AG04450 (cell line): ENCODE data around the gene WDR70. TPM values are rescaled to one million over a fixed set of nuclear protein-coding genes. Genes with fewer than 3 reads are reported as not detected.

Experiments used
- CTCF ChIA-PET: fragments of 300-600, 350-600 bp; formaldehyde crosslinking; extraction: SDS; loops from one replicate; lab custom pipeline; 2022; ENCODE audit warnings: antibody characterized with exemption, inconsistent platforms; lab: Charles Lee
- POLR2A ChIA-PET: fragments of 350-600 bp; formaldehyde crosslinking; extraction: SDS; loops from one replicate; lab custom pipeline; 2021; ENCODE audit warnings: antibody characterized with exemption, inconsistent platforms; lab: Yijun Ruan, JAX
- DNase-seq: peaks from one replicate; pipeline ENCODE4 v3.0.0-alpha.2; 2011; ENCODE audit warnings: low read depth, low spot score
- H3K27ac ChIP-seq: one replicate; pipeline ENCODE4 v1.5.1; 2012; ENCODE audit warnings: low read depth, low read length, control low read depth
- H3K27me3 ChIP-seq: one replicate; pipeline ENCODE4 v1.6.0; 2012; ENCODE audit warnings: low read length; ENCODE audit not compliant: control insufficient read depth, insufficient read depth
- H3K4me3 ChIP-seq: 2 replicates; pipeline ENCODE4 v1.5.1; 2011; ENCODE audit warnings: mild to moderate bottlenecking, low read depth, low read length, control low read depth
- H3K9me3 ChIP-seq: 2 replicates; pipeline ENCODE4 v1.5.1; 2012; ENCODE audit warnings: low read length; ENCODE audit not compliant: control insufficient read depth, insufficient read depth
- CTCF ChIP-seq: IDR thresholded peaks from 2 replicates; pipeline ENCODE4 v1.5.1; 2011; ENCODE audit warnings: low read depth, low read length, control low read depth, inconsistent platforms
- polyA plus RNA-seq: library from polyadenylated mRNA; depleted of rRNA; stranded (reverse); fragments of >200 nt; gene quantifications from 2 replicates; pipeline ENCODE4 v1.2.3, GENCODE V29; 2011

WDR70 gene
- polyA plus RNA-seq, 1 experiment: 38.5 TPM

GRCh38 chr5:37519807-37520206, 140.7 kb downstream of the WDR70 start:
- no peak for TF ChIP-seq CTCF
- Histone ChIP-seq H3K27ac (no peak overlapping the region), H3K27me3 (no peaks in the 10 kb centered on the region), H3K9me3 (peaks cover 7% of the 10 kb centered on the region), H3K4me3 (no peak overlapping the region)
- ChIA-PET CTCF (interaction anchor here (1.2 kb wide), 1 partner anchor 673 kb away, joined by 3 read pairs; no protein-coding TSS in a partner anchor), POLR2A (no interaction called here)
- DNase-seq: no peak

- DNase-seq: no peak
- Histone ChIP-seq H3K27ac (no peak overlapping the region), H3K4me3 (no peak overlapping the region), H3K9me3 (peaks cover 7% of the 10 kb centered on the region), H3K27me3 (no peaks in the 10 kb centered on the region)
- no peak for TF ChIP-seq CTCF
- CTCF ChIA-PET: no interaction called here
- POLR2A ChIA-PET: no interaction called here
Measured at GRCh38 chr5:37520811-37521210, 141.7 kb downstream of the WDR70 start.

- no peaks in the 10 kb centered on the region for H3K27me3 ChIP-seq
- POLR2A ChIA-PET: no interaction called here
- no peaks in the 10 kb centered on the region; the same call in 1 of the 2 replicates for H3K9me3 ChIP-seq
- H3K4me3 ChIP-seq: no peak overlapping the region
- CTCF ChIA-PET: no interaction called here
- H3K27ac ChIP-seq: no peak overlapping the region
- DNase-seq: no peak
- no peak for TF ChIP-seq CTCF
Measured at GRCh38 chr5:37532976-37533740, 154.0 kb downstream of the WDR70 start.

- Histone ChIP-seq H3K27me3 (no peaks in the 10 kb centered on the region), H3K27ac (no peak overlapping the region), H3K9me3 (no peaks in the 10 kb centered on the region; the same call in 1 of the 2 replicates), H3K4me3 (no peak overlapping the region)
- DNase-seq: no peak
- no peak for TF ChIP-seq CTCF
- ChIA-PET POLR2A (no interaction called here), CTCF (no interaction called here)
Measured at GRCh38 chr5:37533851-37534250, 154.7 kb downstream of the WDR70 start.

GRCh38 chr5:37539459-37539858, 160.3 kb downstream of the WDR70 start:
- no peak for DNase-seq
- CTCF ChIA-PET: no interaction called here
- H3K4me3 ChIP-seq: no peak overlapping the region
- H3K27ac ChIP-seq: no peak overlapping the region
- no peaks in the 10 kb centered on the region for H3K9me3 ChIP-seq
- H3K27me3 ChIP-seq: no peaks in the 10 kb centered on the region
- POLR2A ChIA-PET: no interaction called here
- TF ChIP-seq CTCF: no peak
